ENCODE data around the gene PMF1. TPM values are rescaled to one million over a fixed set of nuclear protein-coding genes. Genes with fewer than 3 reads are reported as not detected.

PMF1 gene
- total RNA-seq, 1 donor from 2014 or later = 51.4 TPM

DNA sequence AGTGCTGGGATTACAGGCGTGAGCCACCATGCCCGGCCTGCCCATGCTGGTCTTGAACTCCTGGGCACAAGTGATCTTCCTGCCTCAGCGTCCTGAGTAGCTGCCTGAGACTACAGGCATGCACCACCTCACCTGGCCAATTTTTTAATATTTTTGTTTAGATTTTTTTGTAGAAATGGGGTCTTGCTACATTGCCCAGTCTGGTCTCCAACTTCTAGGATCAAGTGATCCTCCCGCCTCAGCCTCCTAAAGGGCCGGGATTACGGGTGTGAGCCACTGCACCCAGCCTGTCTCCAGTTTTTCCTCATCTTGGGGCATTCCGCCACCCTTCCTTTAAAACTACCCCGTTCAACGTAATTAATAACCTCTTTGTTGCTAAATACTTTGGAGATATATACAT is 7.4 kb downstream of the PMF1 start:
- Mint-ChIP-seq H3K4me1 (ENCODE audit: unreplicated experiment) (peaks cover under 1% of the 10 kb centered on the region), H3K9me3 (ENCODE audit: unreplicated experiment) (no peaks in the 10 kb centered on the region), H3K4me3 (ENCODE audit: unreplicated experiment) (no peak overlapping the region), H3K27me3 (ENCODE audit: unreplicated experiment) (peaks cover 2% of the 10 kb centered on the region), H3K36me3 (ENCODE audit: low read depth, unreplicated experiment) (peaks cover 27% of the 10 kb centered on the region), H3K27ac (ENCODE audit: unreplicated experiment) (no peak overlapping the region)
- no peak for TF ChIP-seq CTCF (IDR thresholded peaks at IDR 0.05; ENCODE audit: unreplicated experiment)
- no peak for DNase-seq (ENCODE audit: low spot score)

- peaks cover 4% of the 10 kb centered on the region for H3K4me1 Mint-ChIP-seq (ENCODE audit: unreplicated experiment)
- H3K27ac Mint-ChIP-seq (ENCODE audit: unreplicated experiment) = no peak overlapping the region
- H3K36me3 Mint-ChIP-seq (ENCODE audit: low read depth, unreplicated experiment) = peaks cover 27% of the 10 kb centered on the region
- H3K9me3 Mint-ChIP-seq (ENCODE audit: unreplicated experiment) = no peaks in the 10 kb centered on the region
- no peak for DNase-seq (ENCODE audit: low spot score)
- H3K4me3 Mint-ChIP-seq (ENCODE audit: unreplicated experiment) = no peak overlapping the region
- peaks cover 2% of the 10 kb centered on the region for H3K27me3 Mint-ChIP-seq (ENCODE audit: unreplicated experiment)
- no peak for TF ChIP-seq CTCF (IDR thresholded peaks at IDR 0.05; ENCODE audit: unreplicated experiment)
Observed at GRCh38 chr1:156221986-156222692, 9.3 kb downstream of the PMF1 start.

DNA sequence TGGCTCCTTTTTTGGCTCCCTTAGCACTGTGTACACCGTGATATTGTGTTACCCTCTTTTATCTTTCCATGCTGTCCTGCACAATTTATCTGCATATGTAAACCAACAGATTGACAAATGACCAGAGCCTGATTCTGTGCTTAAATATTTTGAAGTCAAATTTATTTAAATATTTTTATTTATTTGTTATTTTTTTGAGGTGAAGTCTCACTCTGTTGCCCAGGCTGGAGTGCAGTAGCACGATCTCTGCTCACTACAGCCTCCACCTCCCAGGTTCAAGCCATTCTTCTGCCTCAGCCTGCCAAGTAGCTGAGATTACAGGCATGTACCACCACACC is 12.8 kb downstream of the PMF1 start:
- H3K36me3 Mint-ChIP-seq (ENCODE audit: low read depth, unreplicated experiment) = peaks cover 36% of the 10 kb centered on the region
- no peak overlapping the region for H3K4me3 Mint-ChIP-seq (ENCODE audit: unreplicated experiment)
- H3K9me3 Mint-ChIP-seq (ENCODE audit: unreplicated experiment) = no peaks in the 10 kb centered on the region
- no peak for DNase-seq (ENCODE audit: low spot score)
- no peak for TF ChIP-seq CTCF (IDR thresholded peaks at IDR 0.05; ENCODE audit: unreplicated experiment)
- H3K27me3 Mint-ChIP-seq (ENCODE audit: unreplicated experiment) = peaks cover 2% of the 10 kb centered on the region
- H3K27ac Mint-ChIP-seq (ENCODE audit: unreplicated experiment) = peak overlapping the region; percentile 76
- H3K4me1 Mint-ChIP-seq (ENCODE audit: unreplicated experiment) = peaks cover 4% of the 10 kb centered on the region

DNA sequence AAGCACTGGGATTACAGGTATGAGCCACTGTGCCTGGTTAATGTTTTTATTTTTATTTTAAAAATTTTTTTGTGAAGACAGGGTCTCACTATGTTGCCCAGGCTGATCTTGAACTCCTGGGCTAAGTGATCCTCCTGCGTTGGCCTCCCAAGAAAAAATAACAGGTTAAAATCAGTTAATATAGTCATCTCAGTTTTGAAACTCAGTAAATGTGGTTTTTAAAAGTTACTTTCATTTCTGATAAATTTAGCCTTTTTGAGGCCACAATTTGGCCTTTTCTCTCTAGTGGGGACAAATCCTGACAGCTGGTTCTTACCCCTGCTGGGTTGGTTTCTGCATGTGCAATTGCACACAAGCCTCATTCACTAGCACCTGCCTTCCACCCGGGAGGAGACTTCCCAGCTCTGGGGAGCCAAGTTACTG is 13.3 kb downstream of the PMF1 start:
- peaks cover 2% of the 10 kb centered on the region for H3K27me3 Mint-ChIP-seq (ENCODE audit: unreplicated experiment)
- DNase-seq (ENCODE audit: low spot score) = no peak
- no peak overlapping the region for H3K4me3 Mint-ChIP-seq (ENCODE audit: unreplicated experiment)
- no peak overlapping the region for H3K27ac Mint-ChIP-seq (ENCODE audit: unreplicated experiment)
- H3K9me3 Mint-ChIP-seq (ENCODE audit: unreplicated experiment) = no peaks in the 10 kb centered on the region
- peaks cover 33% of the 10 kb centered on the region for H3K36me3 Mint-ChIP-seq (ENCODE audit: low read depth, unreplicated experiment)
- peaks cover 4% of the 10 kb centered on the region for H3K4me1 Mint-ChIP-seq (ENCODE audit: unreplicated experiment)
- TF ChIP-seq CTCF (IDR thresholded peaks at IDR 0.05; ENCODE audit: unreplicated experiment) = no peak

- Mint-ChIP-seq H3K27ac (ENCODE audit: unreplicated experiment) (no peak overlapping the region), H3K4me1 (ENCODE audit: unreplicated experiment) (peaks cover 4% of the 10 kb centered on the region), H3K9me3 (ENCODE audit: unreplicated experiment) (no peaks in the 10 kb centered on the region), H3K4me3 (ENCODE audit: unreplicated experiment) (no peak overlapping the region), H3K36me3 (ENCODE audit: low read depth, unreplicated experiment) (peaks cover 26% of the 10 kb centered on the region), H3K27me3 (ENCODE audit: unreplicated experiment) (no peaks in the 10 kb centered on the region)
- DNase-seq (ENCODE audit: low spot score) = no peak
- no peak for TF ChIP-seq CTCF (IDR thresholded peaks at IDR 0.05; ENCODE audit: unreplicated experiment)
Observed at GRCh38 chr1:156226782-156227181, 14.0 kb downstream of the PMF1 start.
